A549 (cell line): ENCODE data around the gene LRRC63.

ENCODE experiments used
- CEBPB ChIP-seq, 2 experiments: fragments of >200 bp in 1 of 2; sonication (Bioruptor Twin) in 1 of 2; formaldehyde crosslinking in 1 of 2; IDR thresholded peaks; 2 replicates each; pipeline ENCODE4 v1.6.1; 2012 to 2016
- CHD2 ChIP-seq: fragments of 150-350 bp; IDR thresholded peaks from 2 replicates; pipeline ENCODE4 v1.6.1; 2014; ENCODE audit warnings: low read length; ENCODE audit not compliant: partially characterized antibody
- CTCF ChIP-seq: fragments of >200 bp; sonication (Bioruptor Twin); formaldehyde crosslinking; IDR thresholded peaks from 3 replicates; pipeline ENCODE4 v1.5.1; 2016
- ESRRA ChIP-seq: fragments of 150-350 bp; IDR thresholded peaks from 2 replicates; pipeline ENCODE4 v1.6.1; 2014; ENCODE audit warnings: mild to moderate bottlenecking, low read length, borderline replicate concordance
- HDAC2 ChIP-seq: fragments of 200-600 bp; sonication (generic); IDR thresholded peaks from 2 replicates; pipeline ENCODE4 v1.6.1; 2016
- POLR2A ChIP-seq: IDR thresholded peaks from 2 replicates; pipeline ENCODE4 v1.6.1; 2012; ENCODE audit warnings: mild to moderate bottlenecking, low read length
- RAD21 ChIP-seq, 2 experiments: fragments of >200 bp in 1 of 2; sonication (Bioruptor Twin) in 1 of 2; formaldehyde crosslinking in 1 of 2; IDR thresholded peaks in 1 of 2; conservative IDR thresholded peaks in 1 of 2; 2 replicates in 1 of 2; 3 replicates in 1 of 2; pipeline ENCODE4 v1.6.1; 2012 to 2018; ENCODE audit warnings: inconsistent platforms in 1 of 2
- RFX5 ChIP-seq: fragments of 450-650 bp; IDR thresholded peaks from 2 replicates; pipeline ENCODE4 v1.7.1; 2014; ENCODE audit warnings: antibody characterized with exemption, mild to moderate bottlenecking, moderate library complexity
- SMC3 ChIP-seq: fragments of >200 bp; sonication (Bioruptor Twin); formaldehyde crosslinking; IDR thresholded peaks from 3 replicates; pipeline ENCODE4 v1.6.1; 2018; ENCODE audit warnings: inconsistent platforms
- SREBF2 ChIP-seq: fragments of 450-650 bp; IDR thresholded peaks from 2 replicates; pipeline ENCODE4 v1.6.1; 2014; ENCODE audit warnings: mild to moderate bottlenecking, moderate library complexity
- ZFP36 ChIP-seq: fragments of 450-650 bp; IDR thresholded peaks from 2 replicates; pipeline ENCODE4 v1.6.1; 2014; ENCODE audit warnings: borderline replicate concordance; ENCODE audit not compliant: partially characterized antibody

- TF ChIP-seq ZFP36 = no peak
- TF ChIP-seq CEBPB (IDR thresholded peaks at IDR 0.05) = no peak
- no peak for TF ChIP-seq CTCF
- TF ChIP-seq CHD2 = no peak
- no peak for TF ChIP-seq SREBF2
- no peak for TF ChIP-seq HDAC2
- no peak for TF ChIP-seq POLR2A
- TF ChIP-seq RFX5 = no peak
- no peak for TF ChIP-seq ESRRA
- TF ChIP-seq RAD21 (conservative IDR thresholded peaks at IDR 0.05 in 1 of 2, IDR thresholded peaks at IDR 0.05 in 1 of 2) = no peak
- no peak for TF ChIP-seq SMC3
Observed at GRCh38 chr13:46313024-46313423, 101.3 kb downstream of the LRRC63 start.
